Measurements from ENCODE around the gene TMEM91. TPM values are rescaled to one million over a fixed set of nuclear protein-coding genes. Genes with fewer than 3 reads are reported as not detected.

The TMEM91 gene
- total and polyA plus RNA-seq, 2 donors (not counting 3 experiments of a cell fraction or from before 2014, with no cell fraction given) = 9.0 to 13.2 TPM

GRCh38 chr19:41357746-41358145 lies 18.6 kb upstream of the TMEM91 start:
- dilution Hi-C loops (cut with MboI; ENCODE audit: extremely low pct_ligation_motif_present, low sequenced_read_pairs) = no loop called here
- no TSS peak for BruUV-seq (replicated peaks)
- intact Hi-C loops (cut with micrococcal nuclease) = no loop called here
- CTCF ChIA-PET = interaction anchor here (1.0 kb wide), 1 partner anchor 31 kb away, joined by 3 read pairs; no protein-coding TSS in a partner anchor
- no peaks in the 10 kb centered on the region for H3K27me3 ChIP-seq (ENCODE audit: control insufficient read depth in 2 of 2, insufficient read depth in 2 of 2, low read length in 2 of 2)
- H3K36me3 ChIP-seq (ENCODE audit: control insufficient read depth in 2 of 2, extremely low read depth in 1 of 2, insufficient read depth in 2 of 2, low read length in 2 of 2) = no peaks in the 10 kb centered on the region
- no peak overlapping the region for H3K9ac ChIP-seq (replicated peaks; ENCODE audit: extremely low read depth, insufficient read depth, low read length)
- TF ChIP-seq JUN (IDR thresholded peaks at IDR 0.05; ENCODE audit: borderline replicate concordance, insufficient read depth, insufficient read length, low read depth) (no peak), CTCF (IDR thresholded peaks at IDR 0.05; ENCODE audit: extremely low read depth in 1 of 2, insufficient read depth in 1 of 2, low read depth in 1 of 2, low read length in 2 of 2) (no peak), POLR2A (IDR thresholded peaks at IDR 0.05; ENCODE audit: low read depth, low read length) (no peak), POLR2AphosphoS5 (IDR thresholded peaks at IDR 0.05; ENCODE audit: insufficient read depth, low read depth, low read length) (no peak), EZH2 (IDR thresholded peaks at IDR 0.05; ENCODE audit: borderline replicate concordance, low read depth, low read length, severe bottlenecking) (no peak), GATA2 (IDR thresholded peaks at IDR 0.05; ENCODE audit: insufficient read depth, insufficient read length, low read depth, low read length) (no peak), MAX (IDR thresholded peaks at IDR 0.05; ENCODE audit: insufficient read depth, insufficient read length) (no peak), MYC (IDR thresholded peaks at IDR 0.05; ENCODE audit: low read depth, low read length) (no peak), FOS (IDR thresholded peaks at IDR 0.05; ENCODE audit: borderline replicate concordance, insufficient read depth, low read length) (no peak)
- no peak for DNase-seq (ENCODE audit: low read depth, low spot score)
- no peak overlapping the region for H3K27ac ChIP-seq (ENCODE audit: insufficient read depth, low read depth, low read length)
- H3K9me3 ChIP-seq (replicated peaks; ENCODE audit: control insufficient read depth, insufficient read depth, low read length) = no peaks in the 10 kb centered on the region
- H3K9me1 ChIP-seq (replicated peaks; ENCODE audit: control insufficient read depth, extremely low read depth, insufficient read depth, low read length) = no peaks in the 10 kb centered on the region
- no peaks in the 10 kb centered on the region for H3K4me1 ChIP-seq (ENCODE audit: control insufficient read depth, extremely low read depth, insufficient read depth, low read length)
- FAIRE-seq = no peak
- POLR2A ChIA-PET = no interaction called here
- H2AFZ ChIP-seq (ENCODE audit: low read depth, low read length) = no peak overlapping the region
- H4K20me1 ChIP-seq (replicated peaks; ENCODE audit: control insufficient read depth, extremely low read depth, insufficient read depth, low read length) = no peaks in the 10 kb centered on the region
- no peak overlapping the region for H3K4me2 ChIP-seq (ENCODE audit: insufficient read depth, low read length)
- no peak overlapping the region for H3K4me3 ChIP-seq (replicated peaks in 1 of 3; ENCODE audit: insufficient read depth in 1 of 3, low read depth in 1 of 3, low read length in 3 of 3)
- peaks cover 7% of the 10 kb centered on the region for H3K79me2 ChIP-seq (ENCODE audit: control insufficient read depth, insufficient read depth, low read length)
